ENCODE measurements around the gene NKD1.

The NKD1 gene

GRCh38 chr16:50638816-50639670 is 90.8 kb downstream of the NKD1 start:
- no peak overlapping the region for H3K27ac ChIP-seq
- TF ChIP-seq CTCF (conservative IDR thresholded peaks at IDR 0.05): no peak

GRCh38 chr16:50640391-50640790 is 92.2 kb downstream of the NKD1 start:
- no peak overlapping the region for H3K27ac ChIP-seq
- TF ChIP-seq CTCF (conservative IDR thresholded peaks at IDR 0.05): no peak

- TF ChIP-seq CTCF (conservative IDR thresholded peaks at IDR 0.05): no peak
- no peak overlapping the region for H3K27ac ChIP-seq
Measured at GRCh38 chr16:50640919-50641817, 93.0 kb downstream of the NKD1 start.

GRCh38 chr16:50641818-50642187 is 93.6 kb downstream of the NKD1 start:
- TF ChIP-seq CTCF (conservative IDR thresholded peaks at IDR 0.05): no peak
- no peak overlapping the region for H3K27ac ChIP-seq

- no peak for TF ChIP-seq CTCF (conservative IDR thresholded peaks at IDR 0.05)
- no peak overlapping the region for H3K27ac ChIP-seq
Measured at GRCh38 chr16:50642349-50642748, 94.2 kb downstream of the NKD1 start.

- TF ChIP-seq CTCF (conservative IDR thresholded peaks at IDR 0.05): no peak
- H3K27ac ChIP-seq: no peak overlapping the region
Measured at GRCh38 chr16:50643192-50643591, 95.0 kb downstream of the NKD1 start.

- no peak for TF ChIP-seq CTCF (conservative IDR thresholded peaks at IDR 0.05)
- H3K27ac ChIP-seq: no peak overlapping the region
Measured at GRCh38 chr16:50644245-50644644, 96.0 kb downstream of the NKD1 start.
